Endothelial cell of umbilical vein (primary cell): ENCODE results near the gene SP9. TPM values are rescaled to one million over a fixed set of nuclear protein-coding genes. Genes with fewer than 3 reads are reported as not detected.

ENCODE experiments used
- BruUV-seq: library from RNA; stranded (reverse); fragments of 400-500 nt; replicated peaks from 2 replicates; lab custom pipeline; 2021; lab: Mats Ljungman, UMichigan
- CTCF ChIA-PET: fragments of 300-600, 350-600 bp; sonication (Branson Sonifier 250); formaldehyde crosslinking; loops from one replicate; lab custom pipeline; 2021; ENCODE audit warnings: antibody characterized with exemption, inconsistent platforms; lab: Charles Lee
- POLR2A ChIA-PET: fragments of 300-600, 350-600 bp; sonication (Branson Sonifier 250); formaldehyde crosslinking; loops from one replicate; lab custom pipeline; 2021; ENCODE audit warnings: antibody characterized with exemption, inconsistent platforms; lab: Charles Lee
- DNase-seq: peaks from one replicate; pipeline ENCODE4 v3.0.0-alpha.2; 2011; ENCODE audit warnings: low read depth, low spot score
- FAIRE-seq: peaks from 2 replicates; lab custom pipeline; 2011; peaks lifted over from hg19 to GRCh38; lab: Jason Lieb, UNC
- H2AFZ ChIP-seq: 2 replicates; pipeline ENCODE4 v1.6.0; 2012; ENCODE audit warnings: low read depth, low read length, control low read depth, inconsistent platforms
- H3K27ac ChIP-seq: 2 replicates; pipeline ENCODE4 v1.5.1; 2011; ENCODE audit warnings: low read depth, mild to moderate bottlenecking, control low read depth, low read length, moderate library complexity; ENCODE audit not compliant: insufficient read depth
- H3K27me3 ChIP-seq, 2 experiments: 2 replicates each; pipeline versions ENCODE4 v1.6.0 to v1.6.1; 2011; ENCODE audit warnings: low read length in 2 of 2, mixed read lengths in 1 of 2; ENCODE audit not compliant: control insufficient read depth in 2 of 2, insufficient read depth in 2 of 2
- H3K36me3 ChIP-seq, 2 experiments: 2 replicates in 1 of 2; 3 replicates in 1 of 2; pipeline ENCODE4 v1.5.1; 2011; ENCODE audit warnings: low read length in 2 of 2, mild to moderate bottlenecking in 1 of 2, moderate library complexity in 1 of 2; ENCODE audit not compliant: control insufficient read depth in 2 of 2, insufficient read depth in 2 of 2; ENCODE audit errors: extremely low read depth in 1 of 2
- H3K4me1 ChIP-seq: 3 replicates; pipeline ENCODE4 v1.5.1; 2011; ENCODE audit warnings: mild to moderate bottlenecking, low read length; ENCODE audit not compliant: control insufficient read depth, insufficient read depth; ENCODE audit errors: extremely low read depth
- H3K4me2 ChIP-seq: 2 replicates; pipeline ENCODE4 v1.6.1; 2011; ENCODE audit warnings: low read length, control low read depth, mixed read lengths; ENCODE audit not compliant: insufficient read depth
- H3K4me3 ChIP-seq, 3 experiments: fragments of 200-600 bp in 1 of 3; sonication (generic), shearing (Covaris generic) in 1 of 3; replicated peaks in 1 of 3; 2 replicates each; pipeline ENCODE4 v1.5.1; 2011 to 2016; ENCODE audit warnings: control low read depth in 3 of 3, low read length in 3 of 3, mild to moderate bottlenecking in 2 of 3, inconsistent platforms in 1 of 3, low read depth in 1 of 3, moderate library complexity in 1 of 3; ENCODE audit not compliant: insufficient read depth in 1 of 3
- H3K79me2 ChIP-seq: 2 replicates; pipeline ENCODE4 v1.6.0; 2012; ENCODE audit warnings: low read length, inconsistent platforms; ENCODE audit not compliant: control insufficient read depth, insufficient read depth
- H3K9ac ChIP-seq: replicated peaks from 2 replicates; pipeline ENCODE3; 2011; ENCODE audit warnings: low read length, control low read depth; ENCODE audit not compliant: insufficient read depth; ENCODE audit errors: extremely low read depth
- H3K9me1 ChIP-seq: replicated peaks from 3 replicates; pipeline ENCODE4 v1.6.0; 2011; ENCODE audit warnings: mild to moderate bottlenecking, low read length; ENCODE audit not compliant: control insufficient read depth, insufficient read depth; ENCODE audit errors: extremely low read depth
- H3K9me3 ChIP-seq: replicated peaks from 2 replicates; pipeline ENCODE4 v1.5.1; 2012; ENCODE audit warnings: low read length, inconsistent platforms; ENCODE audit not compliant: control insufficient read depth, insufficient read depth
- H4K20me1 ChIP-seq: replicated peaks from 2 replicates; pipeline ENCODE3; 2011; ENCODE audit warnings: mild to moderate bottlenecking, low read length; ENCODE audit not compliant: control insufficient read depth, insufficient read depth; ENCODE audit errors: extremely low read depth
- EZH2 ChIP-seq: IDR thresholded peaks from 2 replicates; pipeline ENCODE4 v1.6.1; 2012; ENCODE audit warnings: borderline replicate concordance, low read depth, mild to moderate bottlenecking, moderate library complexity, low read length, inconsistent platforms; ENCODE audit not compliant: severe bottlenecking
- FOS ChIP-seq: IDR thresholded peaks from 2 replicates; pipeline ENCODE4 v1.6.1; 2011; ENCODE audit warnings: mild to moderate bottlenecking, low read length, moderate library complexity, borderline replicate concordance; ENCODE audit not compliant: insufficient read depth
- GATA2 ChIP-seq: IDR thresholded peaks from 2 replicates; pipeline ENCODE4 v1.7.0; 2011; ENCODE audit warnings: low read depth, mild to moderate bottlenecking, moderate library complexity, mixed read lengths, low read length; ENCODE audit not compliant: insufficient read length, insufficient read depth
- JUN ChIP-seq: IDR thresholded peaks from 2 replicates; pipeline ENCODE4 v1.6.1; 2011; ENCODE audit warnings: borderline replicate concordance, low read depth; ENCODE audit not compliant: insufficient read length, insufficient read depth
- MYC ChIP-seq: IDR thresholded peaks from one replicate; pipeline ENCODE4 v1.6.1; 2011; ENCODE audit warnings: mild to moderate bottlenecking, low read depth, low read length
- POLR2A ChIP-seq: IDR thresholded peaks from 2 replicates; pipeline ENCODE4 v1.6.1; 2012; ENCODE audit warnings: low read depth, mild to moderate bottlenecking, control low read depth, low read length
- POLR2AphosphoS5 ChIP-seq: IDR thresholded peaks from 2 replicates; pipeline ENCODE4 v1.6.1; 2012; ENCODE audit warnings: low read depth, mild to moderate bottlenecking, control low read depth, low read length, moderate library complexity; ENCODE audit not compliant: insufficient read depth
- dilution Hi-C: fragments of 300-500 bp; cut with MboI; formaldehyde crosslinking; loops from one replicate; pipeline ENCODE4 v1.15.0; 2019; ENCODE audit warnings: low sequenced_read_pairs; ENCODE audit not compliant: extremely low pct_ligation_motif_present
- intact Hi-C: fragments of 100-400 bp; cut with micrococcal nuclease; formaldehyde crosslinking; loops from one replicate; pipeline ENCODE4 v1.10.0; 2022
- polyA plus RNA-seq, 4 experiments: library from polyadenylated mRNA; depleted of rRNA in 3 of 4; stranded (reverse) in 3 of 4; unstranded in 1 of 4; fragments of >200 nt; gene quantifications; 2 replicates each; pipeline versions ENCODE4 v1.2.1 to v1.2.3, GENCODE V29; 2011 to 2012; ENCODE audit warnings: missing spikeins in 1 of 4
- total RNA-seq: library from RNA; stranded (reverse); gene quantifications from 2 replicates; pipeline ENCODE4 v1.2.3, GENCODE V29; 2021
- TF ChIP-seq, protein P1 (sequence below): IDR thresholded peaks from 2 replicates; pipeline ENCODE4 v1.6.1; 2011; ENCODE audit not compliant: insufficient read depth, insufficient read length
- TF ChIP-seq, protein P2 (sequence below), 2 donors: IDR thresholded peaks; 1 replicate in 1 of 2; 2 replicates in 1 of 2; pipeline ENCODE4 v1.5.1; 2011; ENCODE audit warnings: low read length in 2 of 2, mild to moderate bottlenecking in 2 of 2, moderate library complexity in 2 of 2, control low read depth in 1 of 2, inconsistent platforms in 1 of 2, low read depth in 1 of 2; ENCODE audit not compliant: insufficient read depth in 1 of 2; ENCODE audit errors: extremely low read depth in 1 of 2

SP9 gene
- total and polyA plus RNA-seq, 2 donors (not counting 3 experiments of a cell fraction or from before 2014, with no cell fraction given): not detected

DNA sequence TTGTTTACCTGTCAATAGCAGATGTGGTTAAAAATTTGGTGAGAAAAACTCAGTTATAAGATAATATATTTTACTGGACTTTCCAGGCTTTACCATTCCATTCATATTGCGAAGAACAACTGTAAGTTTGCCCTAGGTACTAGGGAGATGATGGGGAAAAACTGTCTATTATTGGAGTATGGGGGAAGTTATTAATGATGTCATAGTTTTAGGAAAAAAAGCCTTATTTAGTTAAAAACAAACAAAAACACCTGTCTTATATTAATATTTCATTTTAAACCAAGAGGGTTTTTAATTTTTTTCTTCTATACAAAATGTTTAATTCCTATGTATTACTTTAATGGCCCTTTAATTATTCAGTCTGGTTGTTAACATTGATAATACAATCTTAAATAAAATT is 18.2 kb downstream of the SP9 start:
- H3K9me1 ChIP-seq: no peaks in the 10 kb centered on the region
- no peaks in the 10 kb centered on the region for H3K9me3 ChIP-seq
- no TSS peak for BruUV-seq
- no peaks in the 10 kb centered on the region for H3K4me1 ChIP-seq
- no peak overlapping the region for H3K9ac ChIP-seq
- dilution Hi-C loops (no loop called here), intact Hi-C loops (no loop called here)
- no peaks in the 10 kb centered on the region for H3K79me2 ChIP-seq
- H3K36me3 ChIP-seq: peaks cover 0 to 3% of the 10 kb centered on the region in 2 experiments
- H2AFZ ChIP-seq: no peak overlapping the region
- H3K27me3 ChIP-seq: no peaks in the 10 kb centered on the region
- H3K4me3 ChIP-seq: no peak overlapping the region
- TF ChIP-seq, protein P1, sequence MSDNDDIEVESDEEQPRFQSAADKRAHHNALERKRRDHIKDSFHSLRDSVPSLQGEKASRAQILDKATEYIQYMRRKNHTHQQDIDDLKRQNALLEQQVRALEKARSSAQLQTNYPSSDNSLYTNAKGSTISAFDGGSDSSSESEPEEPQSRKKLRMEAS: no peak
- TF ChIP-seq MYC (no peak), POLR2A (no peak), GATA2 (no peak), JUN (no peak), FOS (no peak), POLR2AphosphoS5 (no peak), EZH2 (no peak)
- TF ChIP-seq, protein P2, sequence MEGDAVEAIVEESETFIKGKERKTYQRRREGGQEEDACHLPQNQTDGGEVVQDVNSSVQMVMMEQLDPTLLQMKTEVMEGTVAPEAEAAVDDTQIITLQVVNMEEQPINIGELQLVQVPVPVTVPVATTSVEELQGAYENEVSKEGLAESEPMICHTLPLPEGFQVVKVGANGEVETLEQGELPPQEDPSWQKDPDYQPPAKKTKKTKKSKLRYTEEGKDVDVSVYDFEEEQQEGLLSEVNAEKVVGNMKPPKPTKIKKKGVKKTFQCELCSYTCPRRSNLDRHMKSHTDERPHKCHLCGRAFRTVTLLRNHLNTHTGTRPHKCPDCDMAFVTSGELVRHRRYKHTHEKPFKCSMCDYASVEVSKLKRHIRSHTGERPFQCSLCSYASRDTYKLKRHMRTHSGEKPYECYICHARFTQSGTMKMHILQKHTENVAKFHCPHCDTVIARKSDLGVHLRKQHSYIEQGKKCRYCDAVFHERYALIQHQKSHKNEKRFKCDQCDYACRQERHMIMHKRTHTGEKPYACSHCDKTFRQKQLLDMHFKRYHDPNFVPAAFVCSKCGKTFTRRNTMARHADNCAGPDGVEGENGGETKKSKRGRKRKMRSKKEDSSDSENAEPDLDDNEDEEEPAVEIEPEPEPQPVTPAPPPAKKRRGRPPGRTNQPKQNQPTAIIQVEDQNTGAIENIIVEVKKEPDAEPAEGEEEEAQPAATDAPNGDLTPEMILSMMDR (IDR thresholded peaks at IDR 0.05; ENCODE audit: extremely low read depth in 1 of 2, insufficient read depth in 1 of 2, low read depth in 1 of 2, low read length in 2 of 2): no peak
- CTCF ChIA-PET: no interaction called here
- no peak for FAIRE-seq
- POLR2A ChIA-PET: interaction anchor here (0.6 kb wide), 1 partner anchor 14 kb away, joined by 10 read pairs; no protein-coding TSS in a partner anchor
- H3K27ac ChIP-seq: no peak overlapping the region
- no peak for DNase-seq
- H3K4me2 ChIP-seq: no peak overlapping the region
- H4K20me1 ChIP-seq: no peaks in the 10 kb centered on the region
